ENCODE data around the gene FGF14. TPM values are rescaled to one million over a fixed set of nuclear protein-coding genes. Genes with fewer than 3 reads are reported as not detected.

The FGF14 gene
- total RNA-seq, 1 experiment from 2014 or later = 0.22 TPM

DNA sequence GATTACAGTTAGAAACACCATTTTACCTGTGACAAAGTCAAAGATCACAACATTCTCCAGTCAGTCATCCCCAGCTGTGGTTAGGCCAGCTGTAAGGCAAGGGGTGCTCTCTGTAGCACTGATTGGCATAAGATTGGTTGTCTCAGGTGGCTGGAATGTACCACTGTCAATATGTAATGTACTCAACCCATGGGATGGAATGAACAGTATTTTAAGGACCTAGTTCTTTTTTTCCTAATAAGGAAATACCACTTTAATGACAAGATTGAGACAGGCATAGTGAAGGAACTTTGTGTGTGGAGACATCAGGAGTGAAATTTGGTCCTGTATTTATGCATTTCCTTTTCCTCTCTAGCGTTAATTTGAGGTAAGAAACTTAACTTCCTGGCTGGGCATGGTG, 638.7 kb downstream of the FGF14 start:
- no peak overlapping the region for H2AFZ ChIP-seq (ENCODE audit: low read length)
- no peak overlapping the region for H3K18ac ChIP-seq (ENCODE audit: insufficient read length, low read depth, low read length)
- no peak overlapping the region for H4K91ac ChIP-seq (ENCODE audit: insufficient read length, low read depth, low read length)
- no peak overlapping the region for H4K8ac ChIP-seq (replicated peaks; ENCODE audit: insufficient read length, low read depth, low read length)
- no peaks in the 10 kb centered on the region for H3K27me3 ChIP-seq (ENCODE audit: insufficient read depth, low read length)
- no peaks in the 10 kb centered on the region for H3K79me2 ChIP-seq (ENCODE audit: insufficient read depth, low read length)
- H3K23ac ChIP-seq (ENCODE audit: insufficient read length, low read depth, low read length) = no peak overlapping the region
- TF ChIP-seq, protein P1, sequence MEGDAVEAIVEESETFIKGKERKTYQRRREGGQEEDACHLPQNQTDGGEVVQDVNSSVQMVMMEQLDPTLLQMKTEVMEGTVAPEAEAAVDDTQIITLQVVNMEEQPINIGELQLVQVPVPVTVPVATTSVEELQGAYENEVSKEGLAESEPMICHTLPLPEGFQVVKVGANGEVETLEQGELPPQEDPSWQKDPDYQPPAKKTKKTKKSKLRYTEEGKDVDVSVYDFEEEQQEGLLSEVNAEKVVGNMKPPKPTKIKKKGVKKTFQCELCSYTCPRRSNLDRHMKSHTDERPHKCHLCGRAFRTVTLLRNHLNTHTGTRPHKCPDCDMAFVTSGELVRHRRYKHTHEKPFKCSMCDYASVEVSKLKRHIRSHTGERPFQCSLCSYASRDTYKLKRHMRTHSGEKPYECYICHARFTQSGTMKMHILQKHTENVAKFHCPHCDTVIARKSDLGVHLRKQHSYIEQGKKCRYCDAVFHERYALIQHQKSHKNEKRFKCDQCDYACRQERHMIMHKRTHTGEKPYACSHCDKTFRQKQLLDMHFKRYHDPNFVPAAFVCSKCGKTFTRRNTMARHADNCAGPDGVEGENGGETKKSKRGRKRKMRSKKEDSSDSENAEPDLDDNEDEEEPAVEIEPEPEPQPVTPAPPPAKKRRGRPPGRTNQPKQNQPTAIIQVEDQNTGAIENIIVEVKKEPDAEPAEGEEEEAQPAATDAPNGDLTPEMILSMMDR (conservative IDR thresholded peaks at IDR 0.05) = no peak
- no peak overlapping the region for H4K5ac ChIP-seq (ENCODE audit: insufficient read length, low read depth, low read length)
- H3K9ac ChIP-seq (ENCODE audit: extremely low read depth, insufficient read length, low read length) = no peak overlapping the region
- H2BK120ac ChIP-seq (ENCODE audit: low read depth, low read length, poor library complexity, severe bottlenecking) = no peak overlapping the region
- H3K9me3 ChIP-seq (ENCODE audit: control insufficient read depth, low read depth, low read length) = no peaks in the 10 kb centered on the region
- no peak overlapping the region for H2AK5ac ChIP-seq (ENCODE audit: insufficient read length, low read length)
- H3T11ph ChIP-seq (ENCODE audit: low read length) = no peak overlapping the region
- no peak overlapping the region for H3K4ac ChIP-seq (ENCODE audit: low read depth, low read length)
- Mint-ChIP-seq H3K9me3 (peaks cover 0 to 4% of the 10 kb centered on the region in 2 experiments; a peak in 1 of 5 replicates), H3K36me3 (ENCODE audit: insufficient read depth in 1 of 3, low read depth in 3 of 3) (no peaks in the 10 kb centered on the region; a peak in 1 of 7 replicates), H3K27ac (no peak overlapping the region), H3K4me3 (no peak overlapping the region), H3K27me3 (ENCODE audit: low read depth) (no peaks in the 10 kb centered on the region), H3K4me1 (peaks cover 28 to 30% of the 10 kb centered on the region in 2 experiments)
- no peak overlapping the region for H2BK20ac ChIP-seq (ENCODE audit: low read depth, low read length, poor library complexity, severe bottlenecking)
- WGBS (ENCODE audit: extremely low coverage, insufficient read length, low lambda C conversion rate) = no CpG with 5 or more reads among the region's 1 CpG
- DNase-seq = no peak
- H3K14ac ChIP-seq (ENCODE audit: insufficient read depth, low read length) = no peak overlapping the region
- no peak overlapping the region for H3K4me2 ChIP-seq (ENCODE audit: insufficient read depth, insufficient read length, low read length)
- no peak overlapping the region for H3K56ac ChIP-seq (ENCODE audit: insufficient read length, low read depth, low read length)
- H2BK5ac ChIP-seq (ENCODE audit: insufficient read length, low read length) = no peak overlapping the region
- H2BK15ac ChIP-seq (ENCODE audit: low read depth, low read length) = no peak overlapping the region
- peaks cover 8% of the 10 kb centered on the region for H3K4me1 ChIP-seq (ENCODE audit: insufficient read depth, low read length)
- no peaks in the 10 kb centered on the region for H3K79me1 ChIP-seq (ENCODE audit: insufficient read depth, low read depth, low read length, poor library complexity, severe bottlenecking)
- H3K27ac ChIP-seq (ENCODE audit: insufficient read length, low read depth, low read length) = no peak overlapping the region
- no peaks in the 10 kb centered on the region for H4K20me1 ChIP-seq (ENCODE audit: control insufficient read depth, insufficient read depth, insufficient read length)
- H3K23me2 ChIP-seq (ENCODE audit: insufficient read length, low read depth, low read length, poor library complexity, severe bottlenecking) = no peaks in the 10 kb centered on the region
- no peak overlapping the region for H2BK12ac ChIP-seq (ENCODE audit: insufficient read length, low read depth, low read length)

Measured in H9 (cell line).